MM.1S (cell line): ENCODE measurements around the gene SLC6A7.

Experiments used
- DNase-seq: peaks from one replicate; pipeline ENCODE4 v3.0.0-alpha.2; 2015
- H2AFZ ChIP-seq: fragments of 300-600 bp; sonication (generic); 2 replicates; pipeline ENCODE4 v1.6.0; 2016; ENCODE audit warnings: antibody characterized with exemption, low read length
- H3F3A ChIP-seq: fragments of 300-600 bp; sonication (generic); 2 replicates; pipeline ENCODE4 v1.6.1; 2016; ENCODE audit warnings: mild to moderate bottlenecking, antibody characterized with exemption, low read length, moderate library complexity, mixed read lengths; ENCODE audit not compliant: insufficient read depth
- H3K27ac ChIP-seq: fragments of 300-600 bp; sonication (generic); 2 replicates; pipeline ENCODE4 v1.5.1; 2016; ENCODE audit warnings: mild to moderate bottlenecking, low read length
- H3K27me3 ChIP-seq: fragments of 300-600 bp; sonication (generic); replicated peaks from 2 replicates; pipeline ENCODE4 v1.6.0; 2016; ENCODE audit warnings: low read length; ENCODE audit not compliant: insufficient read depth
- H3K36me3 ChIP-seq: fragments of 300-600 bp; sonication (generic); replicated peaks from 2 replicates; pipeline ENCODE4 v1.6.1; 2016; ENCODE audit warnings: mild to moderate bottlenecking, low read length, mixed read lengths; ENCODE audit not compliant: insufficient read depth
- H3K4me1 ChIP-seq: fragments of 300-600 bp; sonication (generic); 2 replicates; pipeline ENCODE4 v1.6.1; 2016; ENCODE audit warnings: low read length, mixed read lengths
- H3K4me2 ChIP-seq: fragments of 300-600 bp; sonication (generic); 2 replicates; pipeline ENCODE4 v1.6.0; 2016; ENCODE audit warnings: low read depth, low read length
- H3K4me3 ChIP-seq: fragments of 300-600 bp; sonication (generic); 2 replicates; pipeline ENCODE4 v1.5.1; 2016; ENCODE audit warnings: low read length, mixed read lengths
- H3K79me2 ChIP-seq: fragments of 300-600 bp; sonication (generic); 2 replicates; pipeline ENCODE4 v1.6.1; 2016; ENCODE audit warnings: mixed run types, low read length, mixed read lengths
- H3K9ac ChIP-seq: fragments of 300-600 bp; sonication (generic); 2 replicates; pipeline ENCODE4 v1.6.1; 2016; ENCODE audit warnings: low read length, mixed read lengths
- H3K9me2 ChIP-seq: fragments of 300-600 bp; sonication (generic); replicated peaks from 2 replicates; pipeline ENCODE4 v1.6.1; 2016; ENCODE audit warnings: mild to moderate bottlenecking, low read length, mixed read lengths; ENCODE audit not compliant: insufficient read depth
- H3K9me3 ChIP-seq: fragments of 300-600 bp; sonication (generic); replicated peaks from 2 replicates; pipeline ENCODE4 v1.6.1; 2016; ENCODE audit warnings: mild to moderate bottlenecking, low read length, mixed read lengths; ENCODE audit not compliant: insufficient read depth
- H4K20me1 ChIP-seq: fragments of 300-600 bp; sonication (generic); 2 replicates; pipeline ENCODE4 v1.6.1; 2016; ENCODE audit warnings: mild to moderate bottlenecking, low read length, moderate library complexity, mixed read lengths; ENCODE audit not compliant: insufficient read depth
- EZH2 ChIP-seq: fragments of 300-600 bp; sonication (generic); optimal IDR thresholded peaks from 2 replicates; pipeline ENCODE3; 2017; ENCODE audit warnings: low read depth, mild to moderate bottlenecking, antibody characterized with exemption, low read length, mixed read lengths
- EZH2phosphoT487 ChIP-seq: fragments of 300-600 bp; sonication (generic); IDR thresholded peaks from 2 replicates; pipeline ENCODE4 v1.6.1; 2018; ENCODE audit warnings: antibody characterized with exemption, low read length
- TF ChIP-seq, protein P1 (sequence below): fragments of 300-600 bp; sonication (generic); IDR thresholded peaks from 2 replicates; pipeline ENCODE4 v1.5.1; 2016; ENCODE audit warnings: antibody characterized with exemption, low read length, mixed read lengths

The SLC6A7 gene

GRCh38 chr5:150189728-150190502 is at the start of gene SLC6A7:
Gene SLC6A7, plus strand, starts transcription at chr5:150190062. Its CDS starts 266 bp downstream, at chr5:150190328.
- Histone ChIP-seq H4K20me1 (no peaks in the 10 kb centered on the region), H3K9me3 (no peaks in the 10 kb centered on the region), H3K79me2 (no peaks in the 10 kb centered on the region), H3K9me2 (no peaks in the 10 kb centered on the region), H3K4me3 (no peak within 1 kb of the TSS), H2AFZ (no peak within 1 kb of the TSS), H3K4me1 (no peaks in the 10 kb centered on the region), H3K4me2 (no peak within 1 kb of the TSS), H3K27ac (no peak within 1 kb of the TSS), H3K36me3 (no peaks in the 10 kb centered on the region), H3K9ac (no peak within 1 kb of the TSS), H3K27me3 (peaks cover 40% of the 10 kb centered on the region), H3F3A (no peaks in the 10 kb centered on the region)
- DNase-seq = no peak
- TF ChIP-seq EZH2phosphoT487 (no peak), EZH2 (no peak)
- TF ChIP-seq, protein P1, sequence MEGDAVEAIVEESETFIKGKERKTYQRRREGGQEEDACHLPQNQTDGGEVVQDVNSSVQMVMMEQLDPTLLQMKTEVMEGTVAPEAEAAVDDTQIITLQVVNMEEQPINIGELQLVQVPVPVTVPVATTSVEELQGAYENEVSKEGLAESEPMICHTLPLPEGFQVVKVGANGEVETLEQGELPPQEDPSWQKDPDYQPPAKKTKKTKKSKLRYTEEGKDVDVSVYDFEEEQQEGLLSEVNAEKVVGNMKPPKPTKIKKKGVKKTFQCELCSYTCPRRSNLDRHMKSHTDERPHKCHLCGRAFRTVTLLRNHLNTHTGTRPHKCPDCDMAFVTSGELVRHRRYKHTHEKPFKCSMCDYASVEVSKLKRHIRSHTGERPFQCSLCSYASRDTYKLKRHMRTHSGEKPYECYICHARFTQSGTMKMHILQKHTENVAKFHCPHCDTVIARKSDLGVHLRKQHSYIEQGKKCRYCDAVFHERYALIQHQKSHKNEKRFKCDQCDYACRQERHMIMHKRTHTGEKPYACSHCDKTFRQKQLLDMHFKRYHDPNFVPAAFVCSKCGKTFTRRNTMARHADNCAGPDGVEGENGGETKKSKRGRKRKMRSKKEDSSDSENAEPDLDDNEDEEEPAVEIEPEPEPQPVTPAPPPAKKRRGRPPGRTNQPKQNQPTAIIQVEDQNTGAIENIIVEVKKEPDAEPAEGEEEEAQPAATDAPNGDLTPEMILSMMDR = no peak

GRCh38 chr5:150140830-150141229 is 49.0 kb upstream of the SLC6A7 start:
- H3K4me1 ChIP-seq = no peaks in the 10 kb centered on the region
- no peak overlapping the region for H3K27ac ChIP-seq
- no peaks in the 10 kb centered on the region for H3K79me2 ChIP-seq
- no peak overlapping the region for H2AFZ ChIP-seq
- TF ChIP-seq, protein P1 = no peak
- TF ChIP-seq EZH2phosphoT487 = no peak
- TF ChIP-seq EZH2 = no peak
- no peaks in the 10 kb centered on the region for H3K36me3 ChIP-seq
- no peaks in the 10 kb centered on the region for H3F3A ChIP-seq
- H3K9me2 ChIP-seq = no peaks in the 10 kb centered on the region
- no peaks in the 10 kb centered on the region for H4K20me1 ChIP-seq
- H3K9ac ChIP-seq = no peak overlapping the region
- no peak overlapping the region for H3K4me2 ChIP-seq
- DNase-seq = no peak
- no peaks in the 10 kb centered on the region for H3K27me3 ChIP-seq
- no peaks in the 10 kb centered on the region for H3K9me3 ChIP-seq
- H3K4me3 ChIP-seq = no peak overlapping the region

DNA sequence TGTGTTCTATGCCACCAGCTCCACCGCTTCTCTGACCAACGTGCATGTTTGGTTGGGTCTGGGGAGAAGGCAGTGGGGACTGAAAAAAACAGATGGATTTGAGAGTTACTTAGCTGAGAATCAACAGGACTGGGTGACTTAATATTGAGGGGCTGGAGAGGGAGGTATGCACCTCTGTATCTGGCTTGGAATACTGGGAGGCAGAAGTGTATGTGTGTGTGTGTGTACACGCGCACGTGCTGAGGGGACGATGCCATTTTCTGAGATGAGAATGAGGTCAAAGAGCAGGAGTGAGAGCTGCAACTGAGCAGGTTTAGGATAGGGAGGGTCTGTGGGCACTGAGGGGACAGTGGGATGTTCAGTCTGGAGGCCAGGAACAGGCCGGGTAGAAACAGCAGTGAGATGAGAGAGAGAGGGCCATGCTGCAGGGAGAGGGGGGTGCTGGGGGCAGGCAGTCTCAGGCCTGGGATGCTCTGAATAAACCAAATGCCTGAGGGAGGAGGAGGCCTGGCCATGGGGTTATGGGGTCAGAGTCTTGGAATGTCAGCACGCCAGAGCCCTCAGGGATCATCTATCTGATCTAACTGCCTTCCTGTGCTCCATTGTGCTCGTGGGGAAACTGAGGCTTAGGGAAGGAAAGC is 48.2 kb upstream of the SLC6A7 start:
- H3K4me1 ChIP-seq = no peaks in the 10 kb centered on the region
- H2AFZ ChIP-seq = no peak overlapping the region

More for the DNA sequence above, 48.2 kb upstream of the SLC6A7 start:
- no peak for DNase-seq
- no peak overlapping the region for H3K4me3 ChIP-seq
- TF ChIP-seq, protein P1 = no peak
- TF ChIP-seq EZH2phosphoT487 (no peak), EZH2 (no peak)
- no peaks in the 10 kb centered on the region for H3K9me2 ChIP-seq
- H3K27me3 ChIP-seq = no peaks in the 10 kb centered on the region
- no peak overlapping the region for H3K9ac ChIP-seq
- no peak overlapping the region for H3K4me2 ChIP-seq
- H3F3A ChIP-seq = no peaks in the 10 kb centered on the region
- no peaks in the 10 kb centered on the region for H3K36me3 ChIP-seq
- H4K20me1 ChIP-seq = no peaks in the 10 kb centered on the region
- no peak overlapping the region for H3K27ac ChIP-seq
- H3K9me3 ChIP-seq = no peaks in the 10 kb centered on the region
- H3K79me2 ChIP-seq = no peaks in the 10 kb centered on the region
